ENCODE data around the gene CD33.

DNA sequence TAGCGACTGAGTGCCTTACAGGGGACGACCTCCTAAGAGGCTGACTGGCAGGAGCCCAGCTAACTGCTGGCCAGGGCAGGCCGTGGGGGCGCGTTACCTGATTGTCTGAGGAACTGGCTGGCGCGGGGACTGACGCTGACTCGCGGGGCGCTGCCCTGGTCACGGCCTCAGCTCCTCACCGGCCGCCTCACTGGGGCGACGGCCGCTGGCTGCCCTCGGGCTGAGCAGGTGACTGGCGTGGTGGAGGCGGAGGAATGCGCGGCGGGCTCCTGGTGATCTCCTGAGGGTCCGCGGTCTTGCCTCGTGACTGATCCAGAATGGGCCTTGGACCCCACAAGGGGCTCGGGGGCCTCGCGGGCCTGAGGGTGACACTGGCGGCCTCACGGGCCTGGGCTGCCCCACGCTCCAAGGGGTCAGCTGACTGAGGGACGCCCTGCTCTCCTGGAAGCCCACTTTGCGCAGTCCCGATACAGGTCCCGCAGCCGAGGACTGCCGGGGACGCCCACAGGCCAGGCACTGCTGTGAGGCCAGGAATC, 43.4 kb upstream of the CD33 start:
- TF ChIP-seq CTCF (IDR thresholded peaks at IDR 0.05) = no peak
- TF ChIP-seq ZFX (IDR thresholded peaks at IDR 0.05; ENCODE audit: borderline replicate concordance) = no peak

Measured in 22Rv1 (cell line).